Activated naive CD8-positive, alpha-beta T cell treated with anti-CD3 and anti-CD28 coated beads, Interleukin-2, amount 50 U/mL, for 16 hours (primary cell): ENCODE results near the gene KCNQ5.

Experiments
- DNase-seq: peaks from one replicate; pipeline ENCODE4 v3.0.0-alpha.2; 2020; ENCODE audit warnings: low read depth, low spot score

KCNQ5 gene

DNA sequence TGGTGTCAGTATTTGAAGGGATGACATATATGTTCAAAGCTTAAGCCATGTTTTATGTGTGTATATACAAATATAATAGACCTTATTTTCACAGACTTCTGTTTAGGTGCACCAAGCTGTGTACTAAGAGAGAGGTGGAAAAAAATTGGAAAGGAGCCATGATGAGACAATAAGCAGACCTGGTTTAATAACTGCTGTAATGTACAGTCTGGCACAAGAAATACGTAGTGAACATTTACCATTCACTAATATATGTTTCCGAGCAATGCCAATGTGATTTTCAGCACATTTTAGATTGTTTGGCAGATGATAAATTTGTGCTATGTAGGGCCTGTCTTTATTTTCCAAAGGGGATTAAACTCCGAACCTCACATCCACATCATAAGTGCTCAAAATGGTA lies 487.1 kb downstream of the KCNQ5 start:
- no peak for DNase-seq

DNA sequence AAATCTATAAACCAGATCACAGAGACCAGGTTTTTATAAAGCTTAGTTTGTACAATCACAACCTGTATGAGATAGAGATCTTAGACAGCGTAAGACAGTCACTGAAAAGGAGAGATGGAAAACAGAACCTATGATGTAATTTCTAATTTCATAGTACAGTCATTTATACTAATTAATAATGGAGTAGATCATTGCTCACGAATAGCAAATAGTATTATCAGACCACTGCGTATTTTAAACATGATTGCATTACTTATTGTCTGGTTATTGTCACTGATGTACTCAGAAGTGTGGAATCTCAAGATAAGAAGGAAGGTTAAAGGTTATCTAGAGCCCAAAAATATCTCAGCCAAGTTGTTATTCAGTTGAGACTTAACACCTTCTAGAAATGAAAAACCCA lies 487.8 kb downstream of the KCNQ5 start:
- DNase-seq: no peak

DNA sequence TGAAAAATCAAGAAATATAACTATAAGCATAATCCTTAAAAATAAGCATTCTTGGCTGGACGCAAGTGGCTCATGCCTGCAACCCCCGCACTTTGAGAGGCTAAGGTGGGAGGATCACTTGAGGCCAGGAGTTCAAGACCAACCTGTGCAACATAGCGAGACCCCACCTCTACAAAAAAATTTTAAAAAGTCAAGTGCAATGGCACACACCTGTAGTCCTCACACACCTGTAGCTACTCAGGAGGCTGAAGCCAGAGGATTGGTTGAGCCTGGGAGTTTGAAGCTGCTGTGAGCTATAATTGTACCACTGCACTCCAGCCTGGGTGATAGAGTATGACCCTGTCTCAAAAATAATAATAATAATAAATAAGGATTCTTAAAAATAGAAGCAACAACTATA lies 494.5 kb downstream of the KCNQ5 start:
- no peak for DNase-seq

DNA sequence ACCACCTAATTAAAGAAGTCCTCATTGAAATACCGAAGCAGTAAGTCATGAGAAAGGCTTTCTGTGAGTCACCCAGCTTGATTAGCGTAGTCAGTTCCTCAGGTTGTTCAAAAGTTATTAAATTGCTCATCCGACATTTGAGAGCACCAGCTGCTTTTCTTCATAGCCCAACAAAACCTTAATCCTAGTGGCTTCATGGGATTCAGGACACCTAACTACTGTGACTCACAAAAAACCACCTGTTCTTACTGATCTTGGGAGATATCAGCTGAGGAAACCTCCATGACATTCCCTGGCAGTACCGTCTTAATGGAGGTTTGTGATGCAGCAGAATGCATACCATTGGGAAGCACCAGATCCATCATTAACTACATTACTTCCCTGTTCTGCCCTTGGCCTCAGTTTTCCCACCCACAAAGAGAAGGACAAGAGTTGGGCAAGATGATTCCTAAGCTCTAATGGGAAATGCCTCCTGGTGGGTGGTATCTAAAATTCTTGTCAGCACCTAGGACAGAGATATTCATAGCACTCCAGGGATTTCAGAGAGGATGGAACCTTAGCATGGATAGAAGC lies 499.6 kb downstream of the KCNQ5 start:
- DNase-seq: no peak

GRCh38 chr6:73123632-73124329 lies 501.9 kb downstream of the KCNQ5 start:
- DNase-seq: no peak

- DNase-seq: peak; percentile 69
These were observed 508.0 kb downstream of the KCNQ5 start for GRCh38 chr6:73129653-73130443.

GRCh38 chr6:73131706-73132105 lies 509.8 kb downstream of the KCNQ5 start:
- DNase-seq: no peak

- DNase-seq: no peak
These were observed 512.7 kb downstream of the KCNQ5 start for GRCh38 chr6:73134588-73134987.

GRCh38 chr6:73139681-73140383 lies 518.0 kb downstream of the KCNQ5 start:
- no peak for DNase-seq

GRCh38 chr6:73143551-73143950 lies 521.7 kb downstream of the KCNQ5 start:
- DNase-seq: no peak

DNA sequence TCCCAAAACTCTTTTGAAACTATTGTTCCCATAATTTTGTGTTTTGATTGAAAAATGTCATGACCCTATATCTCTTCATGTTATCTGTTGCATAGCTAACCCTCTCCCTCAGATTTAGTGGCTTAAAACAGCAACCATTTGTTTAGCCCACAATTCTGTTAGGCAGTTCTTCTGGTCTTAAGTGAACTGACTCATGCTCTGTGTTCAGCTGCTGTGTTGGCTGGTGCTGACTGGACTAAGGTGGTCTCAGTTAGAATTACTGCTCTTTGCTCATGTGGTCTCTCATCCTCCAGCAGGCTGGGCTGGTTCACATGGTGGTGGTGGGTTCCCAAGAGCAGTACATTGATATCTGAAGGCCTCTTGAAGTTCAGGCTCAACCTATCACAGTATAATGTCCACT lies 522.7 kb downstream of the KCNQ5 start:
- DNase-seq: no peak

DNA sequence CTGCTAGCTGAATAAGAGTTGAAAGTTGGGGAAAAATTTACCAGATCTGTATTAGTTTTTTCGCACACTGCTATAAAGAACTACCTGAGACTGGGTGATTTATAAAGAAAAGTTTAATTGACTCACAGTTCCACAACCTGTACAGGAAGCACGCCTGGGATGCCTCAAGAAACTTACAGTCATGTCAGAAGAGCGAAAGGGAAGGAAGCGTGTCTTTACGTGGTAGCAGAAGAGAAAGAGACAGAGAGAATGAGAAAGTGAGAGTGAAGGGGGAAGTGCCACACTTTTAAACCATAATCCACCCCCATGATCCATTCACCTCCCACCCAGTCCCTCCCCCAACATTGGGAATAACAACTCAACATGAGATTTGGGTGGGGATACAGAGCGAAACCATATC lies 523.8 kb downstream of the KCNQ5 start:
- no peak for DNase-seq

- no peak for DNase-seq
These were observed 529.9 kb downstream of the KCNQ5 start for GRCh38 chr6:73151732-73152131.

DNA sequence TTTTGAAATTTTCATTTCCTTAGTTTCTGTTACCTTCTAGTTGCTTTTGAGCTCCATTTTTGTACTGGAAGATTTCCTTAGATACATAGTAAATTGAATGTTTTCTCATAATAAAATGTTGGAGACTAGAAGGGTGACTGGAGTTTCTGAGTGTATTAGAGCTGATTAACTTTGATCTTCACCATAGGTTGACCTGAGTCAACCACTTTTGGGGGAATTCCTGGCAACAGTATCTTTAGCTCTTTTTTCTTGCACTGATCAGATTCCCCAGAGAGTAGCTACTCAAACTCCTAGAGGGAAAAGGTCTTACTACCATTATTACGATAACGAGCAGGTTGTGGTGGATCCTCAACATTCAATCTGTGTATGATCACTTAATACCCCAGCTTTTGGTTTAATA lies 530.7 kb downstream of the KCNQ5 start:
- no peak for DNase-seq

GRCh38 chr6:73152966-73153757 lies 531.3 kb downstream of the KCNQ5 start:
- DNase-seq: no peak

GRCh38 chr6:73156793-73157767 lies 535.2 kb downstream of the KCNQ5 start:
- DNase-seq: no peak

DNA sequence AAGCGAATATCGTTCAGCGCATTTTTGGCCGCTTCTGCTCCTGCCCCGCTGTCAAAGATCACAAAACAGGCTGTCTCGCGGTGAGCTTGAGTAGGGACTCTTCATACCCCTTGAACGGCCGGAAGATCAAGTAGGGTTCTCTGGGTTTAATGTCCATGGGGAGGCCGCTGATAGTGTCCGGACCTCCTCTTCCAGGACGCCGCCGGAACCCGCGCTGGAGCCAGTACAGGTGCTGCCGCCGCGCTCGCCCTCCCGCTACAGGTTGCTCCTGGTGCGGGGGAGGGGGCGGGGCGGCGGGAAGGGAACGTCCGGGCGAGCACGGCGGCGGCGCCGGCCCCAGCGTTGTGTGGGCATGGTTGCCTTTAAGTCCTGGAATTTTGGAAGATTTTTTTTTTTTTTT lies 536.0 kb downstream of the KCNQ5 start:
- DNase-seq: no peak

DNA sequence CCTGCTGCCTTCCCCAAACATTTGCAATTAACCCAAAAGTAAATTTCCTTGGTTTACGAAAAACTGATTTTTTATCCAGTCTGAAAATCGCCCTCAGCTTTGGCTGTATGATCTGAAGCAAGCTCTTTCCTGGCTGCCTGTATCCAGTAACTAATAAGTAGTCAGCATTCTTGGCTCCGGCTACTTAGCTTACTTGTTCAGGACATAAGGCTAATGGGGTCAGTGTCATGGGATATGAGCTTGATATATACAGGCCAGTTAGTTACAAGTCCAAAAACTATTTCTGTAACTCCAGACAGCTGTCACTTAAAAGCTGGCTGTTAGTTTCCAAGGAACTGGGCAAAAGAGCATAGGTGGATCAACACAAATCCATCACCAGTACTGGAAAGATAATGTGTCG lies 547.2 kb downstream of the KCNQ5 start:
- no peak for DNase-seq

GRCh38 chr6:73169633-73170032 lies 547.8 kb downstream of the KCNQ5 start:
- no peak for DNase-seq

DNA sequence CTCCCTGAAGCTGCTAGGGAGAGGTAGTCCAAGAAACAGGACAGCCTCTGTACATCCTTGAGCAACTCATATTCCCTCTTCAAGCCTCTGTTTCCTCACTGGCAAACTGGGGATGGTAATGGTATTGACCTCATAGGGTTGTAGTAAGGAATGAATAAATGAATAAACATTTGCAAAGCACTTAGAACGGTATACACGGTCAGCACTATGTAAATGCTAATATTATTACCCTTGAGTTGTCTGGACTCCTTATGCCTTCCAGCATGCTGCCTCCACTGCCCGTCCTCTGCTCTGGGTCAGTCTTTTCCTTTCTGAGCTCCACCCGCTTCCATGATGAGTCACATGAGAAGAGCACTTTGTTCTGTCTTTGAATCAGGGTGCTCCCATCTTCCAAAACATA lies 552.8 kb downstream of the KCNQ5 start:
- no peak for DNase-seq
